ENCODE data around the gene CDK5. TPM values are rescaled to one million over a fixed set of nuclear protein-coding genes. Genes with fewer than 3 reads are reported as not detected.

CDK5 gene
- total and polyA plus RNA-seq, 10 of the 15 experiments (the other 5 are each of a cell fraction or from before 2014, with no cell fraction given) = 1.5 to 33.4 (median 21.6) TPM

DNA sequence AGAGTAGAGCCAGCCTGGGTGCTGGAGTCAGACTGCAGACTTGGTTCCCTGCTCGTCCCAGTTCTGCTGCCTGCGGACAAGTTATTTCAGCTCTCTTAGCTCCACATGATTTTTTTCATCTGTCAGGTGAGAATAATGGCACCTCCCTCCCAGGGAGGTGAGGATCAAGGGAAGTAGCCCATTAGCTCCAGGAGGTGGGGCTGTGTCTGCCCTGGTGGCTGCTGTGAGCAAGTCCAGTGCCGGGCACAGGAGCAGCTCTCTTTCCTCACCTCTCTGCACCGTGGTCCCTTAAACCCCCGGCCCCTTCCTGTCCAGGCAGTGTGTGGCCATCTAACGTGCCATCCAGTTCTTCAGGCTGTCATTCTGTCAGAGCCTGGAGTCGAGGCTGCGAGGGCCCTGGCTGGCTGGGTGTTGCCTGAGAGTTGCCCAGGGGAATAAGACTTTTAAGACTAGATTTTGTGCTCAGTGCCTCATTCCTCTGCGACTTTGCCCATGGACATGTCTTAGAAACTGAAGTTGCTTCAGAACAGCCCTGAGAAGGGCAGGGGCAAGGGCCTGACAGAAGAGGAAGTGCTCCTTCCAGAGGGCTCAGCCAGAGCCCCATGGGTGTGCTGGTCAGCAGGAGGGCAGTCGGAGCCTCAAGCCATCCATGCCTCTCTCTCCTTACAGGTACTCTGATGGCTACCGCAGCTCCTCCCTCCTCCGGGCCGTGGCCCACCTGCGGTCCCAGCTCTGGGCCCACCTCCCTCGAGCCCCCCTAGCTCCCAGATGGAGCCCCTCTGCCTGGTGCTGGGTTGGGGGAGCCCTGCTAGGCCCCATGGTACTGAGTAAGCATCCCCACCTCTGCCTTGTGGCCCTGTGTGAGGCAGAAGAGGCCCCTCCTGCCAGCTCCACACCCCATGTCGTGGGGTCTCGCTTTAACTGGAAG, 24.5 kb downstream of the CDK5 start:
- DNase-seq (ENCODE audit: low read depth, low spot score) = no peak
- no peak overlapping the region for H3K4me3 ChIP-seq
- H2AFZ ChIP-seq (ENCODE audit: control insufficient read depth, low read depth, low read length) = no peak overlapping the region
- H3K36me3 ChIP-seq (ENCODE audit: control insufficient read depth in 2 of 2, insufficient read depth in 2 of 2, low read length in 1 of 2) = peaks cover 0 to 3% of the 10 kb centered on the region in 2 experiments; a peak in 1 of 4 replicates
- no peaks in the 10 kb centered on the region; the same call in 1 of the 2 replicates for H3K79me2 ChIP-seq (ENCODE audit: control insufficient read depth, insufficient read depth, low read length)
- BruUV-seq (replicated peaks) = no TSS peak
- H3K27ac ChIP-seq (ENCODE audit: control insufficient read depth, insufficient read depth) = no peak overlapping the region
- H3K27me3 ChIP-seq (replicated peaks in 1 of 2; ENCODE audit: control insufficient read depth in 2 of 2, insufficient read depth in 2 of 2, low read length in 1 of 2) = no peaks in the 10 kb centered on the region
- RAD21 ChIA-PET (ENCODE audit: unreplicated experiment) = interaction anchor here (1.4 kb wide), 1 partner anchor 55 kb away, joined by 4 read pairs; no protein-coding TSS in a partner anchor
- no peak for ATAC-seq
- no peak overlapping the region for H3K9ac ChIP-seq (ENCODE audit: control insufficient read depth, insufficient read depth, low read length)
- H3K4me2 ChIP-seq (ENCODE audit: control insufficient read depth, insufficient read depth) = no peak overlapping the region
- H3K4me1 ChIP-seq (ENCODE audit: control insufficient read depth, insufficient read depth, low read length) = peaks cover 4% of the 10 kb centered on the region
- H4K20me1 ChIP-seq (ENCODE audit: control insufficient read depth, insufficient read depth) = no peaks in the 10 kb centered on the region
- WGBS (ENCODE audit: insufficient coverage, insufficient replicate concordance, low lambda C conversion rate, missing lambda C conversion rate) = 83% methylated on average over 17 of the region's 17 CpGs
- SMC1A ChIA-PET (ENCODE audit: uncharacterized antibody, unreplicated experiment) = no interaction called here
- FAIRE-seq = no peak
- CTCF ChIA-PET = interaction anchor here (2.1 to 2.9 kb wide), 2 partner anchors 50 to 78 kb away, joined by 5 to 15 read pairs; partner anchors contain the start of gene TMUB1
- TF ChIP-seq, protein P1, sequence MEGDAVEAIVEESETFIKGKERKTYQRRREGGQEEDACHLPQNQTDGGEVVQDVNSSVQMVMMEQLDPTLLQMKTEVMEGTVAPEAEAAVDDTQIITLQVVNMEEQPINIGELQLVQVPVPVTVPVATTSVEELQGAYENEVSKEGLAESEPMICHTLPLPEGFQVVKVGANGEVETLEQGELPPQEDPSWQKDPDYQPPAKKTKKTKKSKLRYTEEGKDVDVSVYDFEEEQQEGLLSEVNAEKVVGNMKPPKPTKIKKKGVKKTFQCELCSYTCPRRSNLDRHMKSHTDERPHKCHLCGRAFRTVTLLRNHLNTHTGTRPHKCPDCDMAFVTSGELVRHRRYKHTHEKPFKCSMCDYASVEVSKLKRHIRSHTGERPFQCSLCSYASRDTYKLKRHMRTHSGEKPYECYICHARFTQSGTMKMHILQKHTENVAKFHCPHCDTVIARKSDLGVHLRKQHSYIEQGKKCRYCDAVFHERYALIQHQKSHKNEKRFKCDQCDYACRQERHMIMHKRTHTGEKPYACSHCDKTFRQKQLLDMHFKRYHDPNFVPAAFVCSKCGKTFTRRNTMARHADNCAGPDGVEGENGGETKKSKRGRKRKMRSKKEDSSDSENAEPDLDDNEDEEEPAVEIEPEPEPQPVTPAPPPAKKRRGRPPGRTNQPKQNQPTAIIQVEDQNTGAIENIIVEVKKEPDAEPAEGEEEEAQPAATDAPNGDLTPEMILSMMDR (IDR thresholded peaks at IDR 0.05 in 2 of 3, conservative IDR thresholded peaks at IDR 0.05 in 1 of 3; ENCODE audit: control insufficient read depth in 2 of 3, extremely low read depth in 1 of 3, insufficient read depth in 1 of 3, low read depth in 3 of 3, low read length in 3 of 3) = peak in 2 of 3 experiments; percentile 6 to 24; a peak in 2 of 6 replicates
- no peak for TF ChIP-seq RBBP5 (conservative IDR thresholded peaks at IDR 0.05)
- TF ChIP-seq, protein P2, sequence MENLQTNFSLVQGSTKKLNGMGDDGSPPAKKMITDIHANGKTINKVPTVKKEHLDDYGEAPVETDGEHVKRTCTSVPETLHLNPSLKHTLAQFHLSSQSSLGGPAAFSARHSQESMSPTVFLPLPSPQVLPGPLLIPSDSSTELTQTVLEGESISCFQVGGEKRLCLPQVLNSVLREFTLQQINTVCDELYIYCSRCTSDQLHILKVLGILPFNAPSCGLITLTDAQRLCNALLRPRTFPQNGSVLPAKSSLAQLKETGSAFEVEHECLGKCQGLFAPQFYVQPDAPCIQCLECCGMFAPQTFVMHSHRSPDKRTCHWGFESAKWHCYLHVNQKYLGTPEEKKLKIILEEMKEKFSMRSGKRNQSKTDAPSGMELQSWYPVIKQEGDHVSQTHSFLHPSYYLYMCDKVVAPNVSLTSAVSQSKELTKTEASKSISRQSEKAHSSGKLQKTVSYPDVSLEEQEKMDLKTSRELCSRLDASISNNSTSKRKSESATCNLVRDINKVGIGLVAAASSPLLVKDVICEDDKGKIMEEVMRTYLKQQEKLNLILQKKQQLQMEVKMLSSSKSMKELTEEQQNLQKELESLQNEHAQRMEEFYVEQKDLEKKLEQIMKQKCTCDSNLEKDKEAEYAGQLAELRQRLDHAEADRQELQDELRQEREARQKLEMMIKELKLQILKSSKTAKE (IDR thresholded peaks at IDR 0.05; ENCODE audit: low read depth, poor library complexity, severe bottlenecking) = no peak
- TF ChIP-seq SUPT20H (IDR thresholded peaks at IDR 0.05; ENCODE audit: borderline replicate concordance, control insufficient read depth, low read depth, low read length) = no peak
- TF ChIP-seq, protein P3, sequence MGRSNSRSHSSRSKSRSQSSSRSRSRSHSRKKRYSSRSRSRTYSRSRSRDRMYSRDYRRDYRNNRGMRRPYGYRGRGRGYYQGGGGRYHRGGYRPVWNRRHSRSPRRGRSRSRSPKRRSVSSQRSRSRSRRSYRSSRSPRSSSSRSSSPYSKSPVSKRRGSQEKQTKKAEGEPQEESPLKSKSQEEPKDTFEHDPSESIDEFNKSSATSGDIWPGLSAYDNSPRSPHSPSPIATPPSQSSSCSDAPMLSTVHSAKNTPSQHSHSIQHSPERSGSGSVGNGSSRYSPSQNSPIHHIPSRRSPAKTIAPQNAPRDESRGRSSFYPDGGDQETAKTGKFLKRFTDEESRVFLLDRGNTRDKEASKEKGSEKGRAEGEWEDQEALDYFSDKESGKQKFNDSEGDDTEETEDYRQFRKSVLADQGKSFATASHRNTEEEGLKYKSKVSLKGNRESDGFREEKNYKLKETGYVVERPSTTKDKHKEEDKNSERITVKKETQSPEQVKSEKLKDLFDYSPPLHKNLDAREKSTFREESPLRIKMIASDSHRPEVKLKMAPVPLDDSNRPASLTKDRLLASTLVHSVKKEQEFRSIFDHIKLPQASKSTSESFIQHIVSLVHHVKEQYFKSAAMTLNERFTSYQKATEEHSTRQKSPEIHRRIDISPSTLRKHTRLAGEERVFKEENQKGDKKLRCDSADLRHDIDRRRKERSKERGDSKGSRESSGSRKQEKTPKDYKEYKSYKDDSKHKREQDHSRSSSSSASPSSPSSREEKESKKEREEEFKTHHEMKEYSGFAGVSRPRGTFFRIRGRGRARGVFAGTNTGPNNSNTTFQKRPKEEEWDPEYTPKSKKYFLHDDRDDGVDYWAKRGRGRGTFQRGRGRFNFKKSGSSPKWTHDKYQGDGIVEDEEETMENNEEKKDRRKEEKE (IDR thresholded peaks at IDR 0.05) = no peak
- POLR2A ChIA-PET = no interaction called here
- in situ Hi-C loops (cut with MboI) = no loop called here
- intact Hi-C loops (cut with micrococcal nuclease; ENCODE audit: unreplicated experiment) = no loop called here
- H3K9me3 ChIP-seq (replicated peaks; ENCODE audit: control insufficient read depth, insufficient read depth, low read length) = no peaks in the 10 kb centered on the region
